Endothelial cell of hepatic sinusoid (primary cell): Measurements from ENCODE around the gene ZYG11A.
"Not testable (repeated sequence)": the region's sequence is repeated elsewhere in the genome, so short reads cannot be mapped to it uniquely, and the experiment has no call there.

Experiments used
- in situ Hi-C: cut with HindIII; loops from 2 replicates; pipeline ENCODE4 v1.10.0; 2017; ENCODE audit warnings: low sequenced_read_pairs

ZYG11A gene

DNA sequence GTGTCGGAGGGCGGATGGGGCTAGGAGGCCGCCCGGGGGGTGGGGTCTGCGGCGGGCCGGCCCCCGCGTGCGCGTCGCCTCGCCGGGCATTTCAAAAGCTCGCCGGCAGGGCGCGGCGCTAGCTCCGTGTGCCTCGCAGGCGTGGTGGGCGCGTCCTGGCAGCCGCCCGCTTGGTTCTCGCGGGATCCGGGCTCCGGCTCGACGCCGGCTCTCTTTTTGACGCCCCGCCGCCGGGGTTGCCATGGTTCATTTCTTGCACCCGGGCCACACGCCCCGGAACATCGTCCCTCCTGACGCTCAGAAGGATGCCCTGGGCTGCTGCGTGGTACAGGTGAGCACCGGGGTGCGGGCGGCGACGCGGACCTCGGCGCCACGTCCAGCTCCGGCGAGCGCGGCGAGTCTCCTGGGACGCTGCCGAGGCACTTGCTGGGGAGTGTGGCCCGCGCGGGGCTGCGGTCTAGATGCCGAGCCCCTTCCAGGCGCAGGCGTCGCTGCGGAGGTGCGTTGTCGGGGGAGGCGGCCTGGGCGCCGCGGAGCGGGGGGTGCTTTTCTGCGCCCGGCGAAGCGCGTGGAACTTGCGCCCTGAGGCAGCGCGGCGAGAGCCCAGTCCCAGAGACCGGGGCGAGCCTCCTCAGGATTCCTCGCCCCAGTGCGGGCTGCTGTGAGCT is at the start of gene ZYG11A:
ZYG11A (plus strand) TSS at position 118 of the 668 bp plus-strand sequence; CDS start at position 242, 124 bp downstream.
- in situ Hi-C loops, result no loop called here

- in situ Hi-C loops, result loop anchor here (5.0 kb wide), 1 partner anchor 34 kb away; no protein-coding TSS in a partner anchor
Observed at GRCh38 chr1:52793717-52794116, 48.8 kb upstream of the ZYG11A start.

DNA sequence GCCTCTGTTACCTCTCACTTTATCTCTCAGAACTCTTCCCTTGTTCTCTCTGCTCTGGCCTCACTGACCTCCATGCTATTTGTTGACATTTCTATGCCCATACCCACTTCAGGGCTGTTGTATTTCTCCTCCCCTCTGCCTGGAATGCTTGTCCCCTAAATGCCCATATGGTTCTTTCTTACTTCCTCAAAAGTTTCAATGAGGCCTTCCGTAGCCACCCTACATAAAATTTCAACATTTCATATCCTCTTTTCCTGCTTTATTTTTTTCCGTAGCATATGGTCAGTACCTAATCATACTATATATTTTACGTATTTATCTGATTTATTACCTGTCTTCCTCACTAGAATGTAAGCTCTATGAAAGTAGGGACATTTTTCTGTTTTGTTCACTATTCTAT is 47.1 kb upstream of the ZYG11A start:
- in situ Hi-C loops, result no loop called here

DNA sequence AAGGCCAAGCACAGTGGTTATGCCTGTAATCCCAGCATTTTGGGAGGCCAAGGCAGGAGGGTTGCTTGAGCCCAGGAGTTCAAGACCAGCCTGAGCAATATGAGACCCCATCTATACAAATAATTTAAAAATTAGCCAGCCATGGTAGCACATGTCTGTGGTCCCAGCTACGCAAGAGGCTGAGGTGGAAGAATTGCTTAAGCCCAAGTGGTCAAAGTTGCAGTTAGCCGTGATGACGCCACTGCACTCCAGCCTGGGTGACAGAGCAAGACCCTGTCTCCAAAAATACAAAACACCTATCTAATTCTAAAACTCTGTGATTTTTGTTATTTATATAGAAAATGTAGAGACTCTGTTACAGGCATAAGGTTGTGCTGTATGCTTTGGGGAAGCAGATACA is 44.2 kb upstream of the ZYG11A start:
- in situ Hi-C loops, result no loop called here

DNA sequence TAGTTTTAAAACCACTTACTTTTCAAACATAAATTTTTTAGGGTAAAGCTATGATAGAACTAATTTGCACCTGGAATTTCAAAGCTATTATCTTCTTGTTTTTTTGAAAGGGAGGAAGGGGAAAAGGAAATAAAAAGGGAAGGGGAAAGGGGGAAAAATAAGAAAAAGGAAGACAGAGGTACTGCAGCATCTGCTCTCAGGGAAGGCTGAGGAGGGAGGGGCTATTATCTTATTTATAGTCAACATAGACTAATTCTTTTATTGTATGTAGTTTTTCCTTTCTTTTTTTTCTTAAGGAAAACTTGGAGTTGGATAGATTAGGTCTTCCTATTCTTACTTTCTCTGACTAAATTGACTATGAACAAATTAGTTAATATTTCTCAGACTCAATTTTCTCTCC is 41.5 kb upstream of the ZYG11A start:
- in situ Hi-C loops, result no loop called here

DNA sequence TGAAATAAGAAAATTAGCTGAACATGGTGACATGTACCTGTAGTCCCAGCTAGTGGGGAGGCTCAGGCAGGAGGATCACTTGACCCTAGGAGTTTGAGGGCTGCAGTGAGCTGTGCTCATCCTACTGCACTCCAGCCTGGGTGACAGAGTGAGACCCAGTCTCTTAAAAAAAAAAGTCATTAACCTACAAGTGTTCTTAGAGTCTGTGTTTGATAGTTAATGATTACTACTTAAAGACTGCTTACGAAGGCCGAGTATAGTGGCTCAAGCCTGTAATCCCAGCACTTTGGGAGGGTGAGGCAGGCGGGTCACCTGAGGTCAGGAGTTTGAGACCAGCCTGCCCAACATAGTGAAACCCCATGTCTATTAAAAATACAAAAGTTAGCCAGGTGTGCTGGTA is 38.5 kb upstream of the ZYG11A start:
- in situ Hi-C loops, result not testable (repeated sequence)

DNA sequence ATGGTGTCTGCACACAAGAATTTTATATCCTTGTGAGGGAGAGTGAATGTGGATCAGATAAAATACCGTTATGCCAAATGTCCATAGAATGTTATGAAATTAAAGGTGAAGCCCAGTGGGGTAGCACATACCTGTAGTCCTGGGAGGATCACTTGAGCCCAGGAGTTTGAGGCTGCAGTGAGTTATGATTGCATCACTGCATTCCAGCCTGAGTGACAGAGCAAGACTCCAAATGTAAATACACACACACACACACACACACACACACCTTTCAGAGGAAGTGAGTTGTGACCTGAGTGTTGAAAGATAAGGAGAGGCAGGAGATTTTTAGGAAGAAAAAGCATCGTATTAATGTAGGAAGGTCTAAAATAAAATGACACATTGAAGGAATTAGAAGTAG is 28.1 kb upstream of the ZYG11A start:
- in situ Hi-C loops, result no loop called here

DNA sequence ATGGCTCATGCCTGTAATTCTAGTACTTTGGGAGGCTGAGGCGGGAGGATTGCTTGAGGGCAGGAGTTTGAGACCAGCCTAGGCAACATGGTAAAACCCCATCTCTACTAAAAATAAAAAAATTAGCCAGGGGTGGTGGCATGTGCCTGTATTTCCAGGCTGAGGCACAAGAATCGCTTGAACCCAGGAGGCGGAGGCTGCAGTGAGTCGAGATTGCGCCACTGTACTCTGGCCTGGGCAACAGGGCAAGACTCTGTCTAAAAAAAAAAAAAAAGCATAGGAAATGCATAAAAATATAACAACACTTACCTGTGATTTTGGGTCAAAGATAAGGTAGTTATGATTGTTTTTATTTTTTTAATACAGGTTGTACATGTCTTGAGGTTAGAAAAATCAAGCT is 21.7 kb upstream of the ZYG11A start:
- in situ Hi-C loops, result not testable (repeated sequence)

- in situ Hi-C loops, result loop anchor here (5.0 kb wide), 1 partner anchor 34 kb away; no protein-coding TSS in a partner anchor
Observed at GRCh38 chr1:52825868-52826267, 16.7 kb upstream of the ZYG11A start.

DNA sequence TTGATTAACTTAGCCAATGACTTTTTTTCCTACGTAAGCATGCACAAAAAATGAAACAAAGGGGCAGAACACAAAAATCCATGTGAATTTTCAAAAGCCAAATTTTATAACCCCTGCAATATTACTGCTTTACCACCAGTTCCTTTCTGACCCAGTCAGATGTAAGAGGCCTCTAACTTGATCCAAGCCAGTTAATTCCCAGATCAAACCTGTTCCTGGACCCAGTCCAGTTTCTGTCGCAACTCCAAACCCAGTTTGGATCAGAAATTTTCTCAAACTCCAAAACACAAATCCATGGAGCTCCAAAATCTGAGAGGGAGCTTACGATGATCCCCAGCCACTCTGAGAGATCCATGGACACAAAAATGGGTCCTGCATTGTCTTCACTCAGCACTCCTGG is 7.8 kb upstream of the ZYG11A start:
- in situ Hi-C loops, result no loop called here

GRCh38 chr1:52836035-52836434 is 6.5 kb upstream of the ZYG11A start:
- in situ Hi-C loops, result no loop called here

GRCh38 chr1:52839175-52839574 is 3.4 kb upstream of the ZYG11A start:
- in situ Hi-C loops, result not testable (repeated sequence)

- in situ Hi-C loops, result not testable (repeated sequence)
Observed at GRCh38 chr1:52845119-52845518, 2.6 kb downstream of the ZYG11A start.

- in situ Hi-C loops, result no loop called here
Observed at GRCh38 chr1:52848423-52848822, 5.9 kb downstream of the ZYG11A start.

DNA sequence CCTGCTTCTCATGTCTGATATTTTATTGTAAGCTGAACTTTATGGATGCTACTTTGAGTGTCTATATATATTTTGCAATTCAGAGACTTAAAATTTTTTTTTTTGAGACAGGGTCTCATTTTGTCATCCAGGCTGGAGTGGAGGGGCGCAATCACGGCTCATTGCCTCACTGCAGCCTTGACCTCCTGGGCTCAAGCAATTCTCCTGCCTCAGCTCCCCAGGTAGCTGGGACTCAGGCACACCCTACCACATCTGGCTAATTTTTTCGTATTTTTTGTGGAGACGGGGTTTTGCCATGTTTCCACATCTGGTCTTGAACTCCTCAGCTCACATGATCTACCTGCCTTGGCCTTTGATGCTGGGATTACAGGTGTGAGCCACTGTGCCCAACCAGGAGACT is 8.4 kb downstream of the ZYG11A start:
- in situ Hi-C loops, result no loop called here

GRCh38 chr1:52852854-52853253 is 10.3 kb downstream of the ZYG11A start:
- in situ Hi-C loops, result no loop called here

GRCh38 chr1:52855584-52855983 is 13.0 kb downstream of the ZYG11A start:
- in situ Hi-C loops, result no loop called here

- in situ Hi-C loops, result no loop called here
Observed at GRCh38 chr1:52856026-52856425, 13.5 kb downstream of the ZYG11A start.

GRCh38 chr1:52857443-52857842 is 14.9 kb downstream of the ZYG11A start:
- in situ Hi-C loops, result no loop called here

GRCh38 chr1:52862666-52863458 is 20.3 kb downstream of the ZYG11A start:
- in situ Hi-C loops, result no loop called here

DNA sequence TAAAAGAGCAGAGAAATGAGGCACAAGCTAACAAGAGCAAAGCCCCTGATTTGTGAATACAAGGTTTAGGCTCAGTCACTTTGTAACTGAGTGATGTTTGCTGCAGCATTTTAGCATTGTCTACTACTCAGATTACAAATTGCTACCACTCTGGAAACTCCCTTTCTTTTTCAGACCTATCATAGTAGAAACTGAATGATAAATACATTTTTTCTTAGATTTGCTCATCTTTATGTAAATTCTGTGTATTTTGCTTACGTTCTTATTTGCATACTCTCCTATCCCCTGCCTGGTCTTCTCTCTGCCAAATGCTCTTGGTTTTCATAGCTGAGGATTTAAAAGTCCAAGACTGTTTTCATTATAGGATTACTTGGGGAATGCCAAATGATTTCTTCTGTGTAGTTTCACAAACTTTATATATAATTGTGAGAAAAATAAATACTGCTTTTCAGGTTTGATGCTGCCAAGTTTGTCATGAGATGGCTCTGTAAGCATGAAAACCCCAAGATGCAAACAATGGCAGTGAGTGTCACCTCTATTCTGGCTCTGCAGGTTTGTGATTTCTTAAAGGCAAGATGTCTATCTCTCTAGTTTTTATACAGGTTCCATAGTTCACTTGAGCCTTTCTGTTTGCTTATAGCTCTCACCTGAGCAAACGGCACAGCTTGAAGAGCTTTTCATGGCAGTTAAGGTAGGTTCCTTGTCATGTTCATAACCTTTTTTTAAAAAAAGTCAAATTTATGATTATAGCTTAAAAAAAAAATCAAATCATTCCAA is 24.7 kb downstream of the ZYG11A start:
- in situ Hi-C loops, result no loop called here
